RWPE2 (cell line): ENCODE results near the gene ATOH8.

Experiments used
- ATAC-seq: fragments of 200-7000 bp; cut with Tn5 transposase; 3 replicates; pipeline ENCODE4 v1.9.1; 2021; ENCODE audit warnings: low read depth
- DNase-seq: peaks from one replicate; pipeline ENCODE4 v3.0.0-alpha.2; 2020; ENCODE audit warnings: low spot score
- H3K27ac ChIP-seq: fragments of 450-650 bp; 2 replicates; pipeline ENCODE4 v1.5.1; 2017; ENCODE audit warnings: mild to moderate bottlenecking; ENCODE audit not compliant: poor library complexity, severe bottlenecking
- H3K27me3 ChIP-seq: fragments of 250-450 bp; sonication (Bioruptor Pico); 2 replicates; pipeline ENCODE4 v1.5.1; 2021; ENCODE audit warnings: mild to moderate bottlenecking, moderate library complexity; ENCODE audit not compliant: insufficient read depth, poor library complexity, severe bottlenecking
- H3K36me3 ChIP-seq: fragments of 250-450 bp; sonication (Bioruptor Pico); 2 replicates; pipeline ENCODE4 v1.5.1; 2020; ENCODE audit warnings: low read depth, mild to moderate bottlenecking, moderate library complexity
- H3K4me1 ChIP-seq: fragments of 250-450 bp; sonication (Bioruptor Pico); 2 replicates; pipeline ENCODE4 v1.5.1; 2021; ENCODE audit warnings: mild to moderate bottlenecking, moderate library complexity; ENCODE audit not compliant: insufficient read depth, poor library complexity, severe bottlenecking
- H3K4me3 ChIP-seq: fragments of 250-450 bp; sonication (Bioruptor Pico); 2 replicates; pipeline ENCODE4 v1.5.1; 2021; ENCODE audit warnings: mild to moderate bottlenecking, moderate library complexity; ENCODE audit not compliant: severe bottlenecking
- H3K9me3 ChIP-seq: fragments of 250-450 bp; sonication (Bioruptor Pico); 2 replicates; pipeline ENCODE4 v1.5.1; 2021; ENCODE audit warnings: mild to moderate bottlenecking, moderate library complexity; ENCODE audit not compliant: severe bottlenecking
- CTCF ChIP-seq: fragments of 450-650 bp; IDR thresholded peaks from one replicate; pipeline ENCODE4 v1.5.1; 2017; ENCODE audit warnings: mild to moderate bottlenecking, moderate library complexity; ENCODE audit not compliant: poor library complexity, severe bottlenecking

ATOH8 gene

DNA sequence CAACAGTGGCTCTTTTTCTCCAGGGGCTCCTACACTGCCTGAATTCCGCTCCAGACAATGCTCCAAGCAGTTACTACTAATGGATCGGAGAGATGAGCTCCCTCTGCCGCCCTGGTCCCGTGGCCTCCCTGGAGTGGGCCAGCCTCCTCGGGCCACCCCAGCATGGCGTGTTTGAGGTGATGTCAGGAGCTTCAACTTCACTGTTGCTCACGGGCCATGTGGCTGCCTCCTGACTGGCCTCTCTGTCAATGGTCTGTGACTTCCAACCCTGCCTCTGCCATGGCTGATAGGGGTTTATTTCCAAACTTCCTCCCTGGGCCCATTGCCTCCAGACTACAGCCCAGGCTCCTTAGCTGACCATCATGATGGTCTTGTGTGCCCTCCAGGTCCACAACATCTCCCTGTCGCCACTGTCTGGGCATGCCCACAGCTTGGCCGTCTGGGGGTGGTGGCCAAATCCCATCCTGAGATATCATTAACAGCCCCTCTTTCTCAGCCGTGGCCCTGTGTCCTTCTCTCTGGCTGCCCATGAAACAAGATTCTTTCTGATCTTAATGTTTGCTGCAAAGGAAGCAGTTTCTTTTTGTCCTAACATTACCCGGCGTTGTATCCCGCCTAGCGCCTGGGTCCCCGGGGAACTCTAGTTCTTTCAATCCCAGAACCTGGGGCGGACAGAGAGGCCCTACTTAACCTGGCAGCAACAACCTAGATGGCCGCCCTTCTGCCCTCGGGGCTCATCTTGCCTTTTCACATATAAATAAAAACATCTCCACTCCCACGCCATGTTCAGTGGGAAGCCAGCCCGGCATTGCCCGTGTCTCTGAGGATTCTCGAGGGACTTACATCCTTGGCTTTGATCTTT is 38.1 kb downstream of the ATOH8 start:
- Histone ChIP-seq H3K4me3 (no peak overlapping the region), H3K4me1 (peaks cover 12% of the 10 kb centered on the region), H3K27ac (no peak overlapping the region), H3K27me3 (no peaks in the 10 kb centered on the region), H3K9me3 (no peaks in the 10 kb centered on the region), H3K36me3 (no peaks in the 10 kb centered on the region)
- no peak for DNase-seq
- ATAC-seq = no peak
- TF ChIP-seq CTCF = no peak

- no peak for TF ChIP-seq CTCF
- DNase-seq = no peak
- Histone ChIP-seq H3K4me1 (peaks cover 12% of the 10 kb centered on the region), H3K4me3 (no peak overlapping the region), H3K27ac (no peak overlapping the region), H3K27me3 (no peaks in the 10 kb centered on the region), H3K9me3 (no peaks in the 10 kb centered on the region), H3K36me3 (no peaks in the 10 kb centered on the region)
- ATAC-seq = peak; percentile 72
Measured at GRCh38 chr2:85792783-85793441, 39.1 kb downstream of the ATOH8 start.

GRCh38 chr2:85793584-85793983 is 39.8 kb downstream of the ATOH8 start:
- H3K27ac ChIP-seq = no peak overlapping the region
- DNase-seq (no peak), ATAC-seq (no peak)
- H3K4me1 ChIP-seq = peaks cover 12% of the 10 kb centered on the region
- H3K9me3 ChIP-seq = no peaks in the 10 kb centered on the region
- H3K36me3 ChIP-seq = no peaks in the 10 kb centered on the region
- no peak overlapping the region for H3K4me3 ChIP-seq
- H3K27me3 ChIP-seq = no peaks in the 10 kb centered on the region
- no peak for TF ChIP-seq CTCF

- no peak for TF ChIP-seq CTCF
- Histone ChIP-seq H3K4me1 (peaks cover 12% of the 10 kb centered on the region), H3K27me3 (no peaks in the 10 kb centered on the region), H3K36me3 (no peaks in the 10 kb centered on the region), H3K4me3 (no peak overlapping the region), H3K9me3 (no peaks in the 10 kb centered on the region), H3K27ac (no peak overlapping the region)
- DNase-seq (no peak), ATAC-seq (no peak)
Measured at GRCh38 chr2:85794038-85794441, 40.2 kb downstream of the ATOH8 start.
